Fibroblast of skin of right quadriceps (primary cell): ENCODE measurements around the gene CKLF.
A peak's percentile ranks its signal among the peaks of the same experiment; 100 is the strongest.

Experiments
- DNase-seq: peaks from one replicate; pipeline ENCODE4 v3.0.0-alpha.2; 2013

CKLF gene

GRCh38 chr16:66519482-66520373, 32.6 kb upstream of the CKLF start:
- no peak for DNase-seq

GRCh38 chr16:66520406-66521170, 31.8 kb upstream of the CKLF start:
- DNase-seq: no peak

- no peak for DNase-seq
Observed at GRCh38 chr16:66521252-66521713, 31.1 kb upstream of the CKLF start.

- DNase-seq: peak; percentile 67
Observed at GRCh38 chr16:66521951-66522771, 30.2 kb upstream of the CKLF start.

- no peak for DNase-seq
Observed at GRCh38 chr16:66522816-66523590, 29.4 kb upstream of the CKLF start.

GRCh38 chr16:66523861-66524354, 28.5 kb upstream of the CKLF start:
- DNase-seq: no peak

- no peak for DNase-seq
Observed at GRCh38 chr16:66524601-66525164, 27.7 kb upstream of the CKLF start.

- no peak for DNase-seq
Observed at GRCh38 chr16:66525396-66526180, 26.8 kb upstream of the CKLF start.

GRCh38 chr16:66528294-66528693, 24.1 kb upstream of the CKLF start:
- no peak for DNase-seq

GRCh38 chr16:66529475-66529874, 22.9 kb upstream of the CKLF start:
- no peak for DNase-seq

GRCh38 chr16:66534376-66534799, 18.0 kb upstream of the CKLF start:
- DNase-seq: no peak

- DNase-seq: no peak
Observed at GRCh38 chr16:66536525-66536924, 15.9 kb upstream of the CKLF start.

GRCh38 chr16:66537236-66537635, 15.1 kb upstream of the CKLF start:
- no peak for DNase-seq

- no peak for DNase-seq
Observed at GRCh38 chr16:66538910-66539309, 13.5 kb upstream of the CKLF start.

- no peak for DNase-seq
Observed at GRCh38 chr16:66539623-66540469, 12.5 kb upstream of the CKLF start.

GRCh38 chr16:66541388-66542355, 10.7 kb upstream of the CKLF start:
- no peak for DNase-seq

- DNase-seq: no peak
Observed at GRCh38 chr16:66542396-66542795, 10.0 kb upstream of the CKLF start.

GRCh38 chr16:66543541-66543940, 8.8 kb upstream of the CKLF start:
- DNase-seq: no peak
